HG02763 (cell line): Measurements from ENCODE around the gene FAM9B.
"Not testable (repeated sequence)": the region's sequence is repeated elsewhere in the genome, so short reads cannot be mapped to it uniquely, and the experiment has no call there.

Experiments used
- ATAC-seq: cut with Tn5 transposase; IDR thresholded peaks from one replicate; pipeline ENCODE4 v1.9.1; 2021; ENCODE audit warnings: mild to moderate bottlenecking, moderate library complexity; ENCODE audit not compliant: unreplicated experiment

Gene FAM9B

DNA sequence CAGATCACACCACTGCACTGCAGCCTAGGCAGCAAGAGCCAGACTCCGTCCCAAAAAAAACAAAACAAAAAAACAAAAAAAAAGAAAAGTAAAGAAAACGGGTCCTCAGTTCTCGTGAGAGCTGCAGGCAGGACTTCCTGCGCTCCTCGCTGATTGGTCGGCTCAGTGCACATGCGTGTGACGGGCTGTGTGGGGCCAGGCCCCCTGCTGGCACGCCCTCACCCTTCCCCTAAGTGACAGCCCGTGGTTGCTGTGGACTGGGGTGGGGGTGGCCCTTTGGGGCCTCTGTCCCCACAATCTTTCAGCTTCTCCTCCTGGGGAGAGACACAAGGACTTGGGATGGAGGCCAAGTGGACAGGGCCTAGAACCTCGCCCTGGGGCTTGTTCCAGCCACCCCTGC, at the start of gene FAM9B:
TSS of gene FAM9B (minus strand) at position 139 of the 400 bp plus-strand sequence. CDS start 1,141 bp downstream, outside the sequence.
- ATAC-seq: no peak

DNA sequence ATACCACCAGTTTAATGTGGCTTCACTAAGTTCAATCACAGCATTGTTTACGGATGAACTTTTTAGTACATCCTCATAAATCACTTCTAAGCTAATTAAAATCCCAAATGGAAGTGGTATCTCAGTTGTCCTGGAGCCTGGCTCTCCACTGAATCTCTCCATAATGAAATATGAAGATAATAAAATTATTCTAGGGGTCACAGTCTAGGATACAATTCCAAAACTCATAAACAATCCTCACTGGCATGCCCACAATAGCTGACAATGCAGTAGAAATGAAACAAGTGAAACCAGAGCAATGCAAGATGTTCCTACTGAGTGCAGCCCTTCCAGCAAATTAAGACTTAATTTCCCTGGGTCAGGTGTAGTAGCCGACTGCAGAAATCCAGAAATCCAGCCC, 47.3 kb upstream of the FAM9B start:
- no peak for ATAC-seq

DNA sequence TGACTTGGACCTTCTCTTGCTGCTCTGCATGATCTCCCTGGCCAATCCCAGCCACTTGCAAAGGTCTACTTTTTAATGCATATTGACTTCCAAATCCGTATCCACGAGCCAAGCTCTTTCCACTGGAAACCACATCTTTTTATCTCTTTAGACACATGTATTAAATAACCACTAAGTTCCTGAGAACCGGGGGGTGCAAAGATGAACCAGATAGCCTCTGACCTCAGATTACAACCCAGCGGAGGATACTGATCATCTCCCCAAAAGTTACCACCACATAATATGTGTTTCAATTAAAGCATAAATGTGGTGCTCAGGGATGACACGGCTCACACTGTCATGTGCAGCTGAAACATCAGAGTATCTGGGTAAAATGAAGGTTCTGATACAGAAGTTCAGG, 40.4 kb upstream of the FAM9B start:
- no peak for ATAC-seq

GRCh38 chrX:9072281-9072680, 38.4 kb upstream of the FAM9B start:
- ATAC-seq: no peak

DNA sequence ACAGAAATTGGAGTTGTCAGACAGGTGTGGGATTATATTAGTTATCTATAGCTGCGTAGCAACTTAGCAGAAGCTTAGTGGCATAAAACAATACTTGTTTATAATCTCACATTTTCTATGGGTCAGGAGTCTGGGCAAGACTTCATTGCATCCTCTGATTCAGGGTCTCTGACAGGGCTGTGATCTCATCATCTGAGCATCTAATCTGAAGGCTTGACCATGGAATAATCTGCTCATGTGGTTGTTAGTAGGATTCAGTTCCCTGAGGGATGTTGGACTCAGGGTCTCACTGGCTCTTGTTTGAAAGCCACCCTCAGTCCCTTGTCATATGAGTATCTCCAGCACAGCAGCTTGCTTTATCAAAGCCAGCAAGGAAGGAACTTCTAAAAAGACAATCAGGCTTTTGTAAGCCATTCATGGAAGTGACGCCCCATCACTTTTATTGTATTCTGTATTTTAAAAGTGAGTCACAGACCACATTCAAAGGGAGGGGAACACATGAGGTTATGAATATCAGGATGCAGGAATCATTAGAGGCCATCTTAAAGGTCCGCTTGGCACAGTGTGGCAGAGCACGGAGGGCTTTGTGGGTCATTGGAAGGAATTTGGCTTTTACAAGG, 37.2 kb upstream of the FAM9B start:
- no peak for ATAC-seq

DNA sequence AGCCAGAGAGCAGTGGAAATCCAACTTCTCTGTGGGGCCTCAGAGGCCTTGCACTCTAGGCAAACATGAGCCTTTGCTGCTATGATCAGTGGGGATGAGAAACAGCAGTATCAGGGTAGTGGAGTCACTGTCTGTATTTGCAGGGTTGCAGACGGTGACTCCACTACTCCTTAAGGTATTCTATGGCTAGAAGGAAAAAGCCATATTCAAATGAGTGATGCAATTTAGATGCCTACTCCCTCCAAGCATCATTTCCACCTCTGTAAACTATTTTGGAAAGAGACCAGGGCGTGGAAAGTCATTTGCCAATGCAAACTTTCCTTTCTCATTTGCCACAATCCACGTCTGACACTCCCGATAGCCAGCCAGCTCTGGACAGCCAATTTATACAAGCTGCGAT, 35.6 kb upstream of the FAM9B start:
- ATAC-seq: no peak

DNA sequence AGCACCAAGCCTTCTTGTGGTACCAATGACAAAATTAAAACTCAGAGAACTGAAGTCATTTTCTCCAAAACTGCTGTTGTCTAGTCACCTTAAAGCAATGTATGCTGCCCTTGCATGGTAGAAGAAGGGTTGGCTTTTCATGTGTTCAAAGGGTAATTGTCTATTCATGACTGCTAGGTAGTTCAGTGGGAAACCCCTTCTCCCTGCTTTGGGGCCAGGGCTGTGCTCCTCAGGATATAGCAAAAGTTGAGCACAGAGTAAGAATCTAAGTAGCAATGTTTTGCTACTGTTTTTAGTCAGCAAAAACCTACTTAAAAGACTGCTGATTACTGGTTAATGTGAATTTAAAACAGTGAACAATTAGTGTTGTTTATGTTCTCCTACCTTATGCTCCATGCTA, 30.8 kb upstream of the FAM9B start:
- ATAC-seq: no peak

GRCh38 chrX:9062641-9063040, 28.7 kb upstream of the FAM9B start:
- no peak for ATAC-seq

DNA sequence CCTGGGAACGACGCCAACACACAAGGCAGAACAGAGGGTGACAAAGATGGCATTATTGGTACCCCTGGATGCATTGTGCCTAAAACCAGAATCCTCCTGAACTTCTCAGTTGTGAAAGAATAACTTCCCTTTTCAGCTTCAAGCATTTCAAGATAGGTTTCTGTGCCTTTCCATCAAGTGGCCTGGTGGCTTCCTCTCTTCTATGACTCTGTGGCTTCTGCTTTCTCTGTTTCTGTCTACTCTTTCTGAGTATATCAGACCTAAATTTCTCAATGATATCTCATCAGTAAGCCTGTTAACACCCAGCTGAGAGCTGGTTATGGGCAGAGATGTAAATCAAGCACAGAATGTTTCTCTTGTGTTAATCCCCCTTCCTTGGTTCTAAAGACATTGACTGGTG, 21.4 kb upstream of the FAM9B start:
- no peak for ATAC-seq

- ATAC-seq: no peak
Measured at GRCh38 chrX:9052081-9052480, 18.2 kb upstream of the FAM9B start.

DNA sequence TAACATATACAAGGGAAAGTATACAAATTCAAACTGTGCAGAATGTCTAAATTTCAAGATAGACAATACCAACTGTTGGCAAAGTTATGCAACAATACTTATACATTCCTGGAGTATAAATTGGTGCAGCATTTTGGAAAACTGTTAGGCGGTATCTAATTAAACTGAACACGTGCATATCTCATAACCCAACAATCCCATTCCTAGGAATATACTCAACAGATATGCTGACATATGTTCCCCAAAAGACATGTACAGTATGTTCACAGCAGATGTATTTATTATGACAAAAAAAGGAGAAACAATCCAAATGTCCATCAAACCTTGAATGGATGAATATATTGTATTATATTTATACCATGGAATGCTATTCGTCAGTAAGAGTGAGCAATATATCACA, 16.4 kb upstream of the FAM9B start:
- ATAC-seq: no peak

- no peak for ATAC-seq
Measured at GRCh38 chrX:9048801-9049200, 14.9 kb upstream of the FAM9B start.

DNA sequence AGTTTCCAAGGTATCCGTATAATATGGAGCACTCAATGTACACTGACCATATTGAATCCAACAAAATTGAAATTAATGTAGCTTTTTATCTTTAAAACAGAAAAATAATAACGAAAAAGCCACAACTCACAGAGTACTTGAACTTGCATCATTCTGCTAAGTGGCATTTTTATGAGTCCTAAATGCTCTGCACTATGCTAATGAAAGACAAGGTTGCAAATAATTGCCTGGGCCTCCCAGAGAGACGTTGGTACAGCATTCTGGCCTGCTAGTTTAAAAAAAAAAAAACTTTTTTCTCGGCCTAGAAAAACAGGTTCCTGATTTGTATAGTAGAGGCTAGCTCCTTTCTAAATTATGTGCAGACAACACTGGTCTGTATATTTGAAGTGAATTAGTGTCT, 4.3 kb upstream of the FAM9B start:
- ATAC-seq: no peak

- ATAC-seq: no peak
Measured at GRCh38 chrX:9037296-9037695, 3.4 kb upstream of the FAM9B start.

DNA sequence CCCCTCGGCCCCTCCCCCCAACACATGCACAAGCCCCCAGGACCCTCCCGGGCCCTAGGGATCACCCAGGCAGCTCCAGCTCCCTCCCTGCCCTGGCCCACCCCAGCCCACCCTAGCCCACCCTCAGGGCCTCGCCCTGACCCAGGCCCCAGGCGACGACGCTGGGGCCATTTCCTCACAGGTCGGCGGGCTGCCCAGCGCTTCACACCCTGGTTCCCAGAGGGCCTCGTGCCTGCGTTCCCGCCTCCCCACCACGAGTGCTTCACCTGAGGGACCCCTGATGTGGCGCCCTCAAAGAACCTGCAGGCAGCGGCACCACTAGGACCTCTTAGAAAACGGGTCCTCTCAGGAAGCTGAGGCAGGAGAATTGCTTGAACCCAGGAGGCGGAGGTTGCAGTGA, 341 bp downstream of the FAM9B start:
- no peak for ATAC-seq

DNA sequence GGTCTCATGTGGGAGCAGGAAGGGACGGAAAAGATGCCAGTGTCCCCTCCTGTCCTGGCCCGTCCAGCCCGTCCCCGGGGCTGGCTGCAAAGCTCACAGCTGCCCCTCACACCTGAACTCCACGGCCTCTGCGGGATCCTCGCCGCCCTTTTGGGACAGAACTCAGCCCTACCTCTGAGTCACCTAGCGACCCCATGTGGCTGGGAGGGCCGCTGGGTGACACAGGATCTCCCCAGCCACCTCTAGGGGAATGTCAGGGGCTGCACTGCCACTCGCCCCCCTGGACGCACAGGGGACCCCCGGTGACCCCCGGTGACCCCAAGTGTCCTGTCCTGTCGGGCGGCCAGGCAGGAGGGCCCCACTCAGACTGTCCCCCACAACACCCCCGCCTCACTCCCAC, 748 bp downstream of the FAM9B start:
- ATAC-seq: no peak

- ATAC-seq: no peak
Measured at GRCh38 chrX:9023293-9023692, 10.6 kb downstream of the FAM9B start.

GRCh38 chrX:9019151-9019550, 14.8 kb downstream of the FAM9B start:
- no peak for ATAC-seq

DNA sequence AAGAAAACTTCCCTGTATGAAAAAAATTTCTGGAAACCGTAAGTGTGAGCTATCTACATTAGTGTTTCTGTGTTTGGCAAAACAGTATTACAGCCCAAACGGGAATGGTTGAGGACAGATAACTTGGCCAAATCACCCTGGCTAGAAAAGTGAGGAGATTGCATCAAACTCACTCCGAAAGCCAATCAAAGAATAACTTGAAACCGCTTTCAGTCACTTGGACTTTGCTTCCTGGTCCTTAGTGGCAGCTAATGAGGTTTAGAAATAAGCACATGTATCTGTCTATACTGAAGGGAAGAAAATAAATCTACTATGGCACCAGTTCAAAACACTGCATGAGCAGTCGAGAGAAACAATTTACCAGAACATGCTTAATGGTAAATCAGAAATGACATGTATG, 15.6 kb downstream of the FAM9B start:
- not testable (repeated sequence) for ATAC-seq

DNA sequence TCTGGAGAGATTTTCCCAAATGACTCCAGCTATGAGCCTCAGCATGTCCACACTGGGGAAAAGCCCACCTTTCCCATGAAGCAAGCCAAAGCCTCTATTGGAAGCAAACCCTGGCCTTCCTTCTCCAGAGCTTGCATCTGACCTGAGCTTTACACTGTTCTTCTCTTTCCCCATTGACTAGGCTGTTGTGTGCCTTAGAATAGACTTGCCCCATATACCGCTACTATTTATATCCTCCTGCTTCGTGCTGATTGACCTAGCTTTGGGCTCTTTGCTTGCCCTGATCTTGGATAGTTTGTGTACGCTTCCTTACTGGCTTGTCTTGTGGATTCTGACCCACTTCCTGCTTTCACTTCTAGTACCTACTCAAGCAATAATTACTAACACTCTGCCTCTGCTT, 30.9 kb downstream of the FAM9B start:
- no peak for ATAC-seq

GRCh38 chrX:8988446-8988845, 45.5 kb downstream of the FAM9B start:
- ATAC-seq: no peak

- no peak for ATAC-seq
Measured at GRCh38 chrX:8987672-8988250, 46.2 kb downstream of the FAM9B start.

- no peak for ATAC-seq
Measured at GRCh38 chrX:8984231-8984630, 49.7 kb downstream of the FAM9B start.
